Astrocyte of the cerebellum (primary cell): ENCODE measurements around the gene GNAT2.

Experiments
- DNase-seq: peaks from one replicate; pipeline ENCODE4 v3.0.0-alpha.2; 2011; ENCODE audit warnings: low read depth
- H3K4me3 ChIP-seq: 2 replicates; pipeline ENCODE4 v1.5.1; 2011; ENCODE audit warnings: mild to moderate bottlenecking, low read depth, low read length, moderate library complexity
- CTCF ChIP-seq: IDR thresholded peaks from 2 replicates; pipeline ENCODE4 v1.5.1; 2012; ENCODE audit warnings: low read length, low read depth, moderate library complexity, mild to moderate bottlenecking; ENCODE audit errors: missing control alignments
- in situ Hi-C: cut with HindIII; loops from 2 replicates; pipeline ENCODE4 v1.10.0; 2017; ENCODE audit warnings: low sequenced_read_pairs

GNAT2 gene

GRCh38 chr1:109632671-109633346 is 13.4 kb upstream of the GNAT2 start:
- no peak for DNase-seq
- in situ Hi-C loops: no loop called here
- H3K4me3 ChIP-seq: no peak overlapping the region
- TF ChIP-seq CTCF: no peak

DNA sequence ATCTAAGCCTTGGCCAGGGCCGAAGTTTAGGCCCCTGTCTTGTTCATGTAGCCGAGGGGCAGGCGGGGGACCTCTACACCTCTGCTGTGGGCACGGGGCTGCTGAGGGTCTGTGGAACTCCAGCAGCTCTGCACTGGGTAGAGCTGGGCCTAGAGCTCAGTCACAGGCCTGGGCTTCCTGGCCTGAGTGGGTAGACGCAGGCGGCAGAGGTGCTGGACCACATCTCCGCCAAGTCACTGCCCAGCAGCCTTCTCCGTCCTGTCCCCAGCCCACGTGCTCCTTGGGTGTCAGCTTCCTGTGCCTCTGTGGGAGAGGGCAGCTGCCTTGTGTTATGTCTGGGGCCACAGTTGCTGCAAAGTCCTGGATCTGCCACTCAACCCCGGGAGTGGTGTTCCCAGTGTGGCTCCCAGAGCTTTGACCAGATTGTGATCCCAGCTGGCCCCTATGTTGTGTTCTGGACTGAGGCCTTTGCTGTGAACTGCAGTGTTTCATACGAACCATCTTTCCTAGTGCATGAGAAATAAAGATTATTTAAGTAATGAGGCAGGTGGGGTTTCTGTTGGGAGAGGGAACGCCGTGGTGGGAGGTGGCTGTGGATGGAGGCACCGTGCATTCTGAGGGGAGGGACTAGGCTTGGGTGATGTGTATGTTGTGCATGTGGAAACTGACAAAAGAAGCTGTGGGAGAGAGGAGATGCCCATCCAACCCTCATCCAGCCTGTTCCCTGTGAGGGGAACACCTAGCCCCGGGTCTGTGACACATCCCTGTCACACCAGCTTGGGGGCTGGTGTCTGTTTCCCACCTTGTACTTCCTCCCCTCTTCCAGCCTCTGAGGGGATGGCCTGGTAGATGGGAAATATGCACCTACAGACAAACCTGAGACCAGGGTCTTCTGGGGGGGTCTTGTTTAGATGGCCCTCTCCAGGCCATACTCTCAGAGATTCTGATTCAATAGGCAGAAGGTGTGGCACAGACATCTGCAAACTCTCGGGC is 12.4 kb upstream of the GNAT2 start:
- no peak overlapping the region for H3K4me3 ChIP-seq
- no peak for DNase-seq
- in situ Hi-C loops: no loop called here
- TF ChIP-seq CTCF: no peak

- H3K4me3 ChIP-seq: no peak overlapping the region
- TF ChIP-seq CTCF: no peak
- DNase-seq: no peak
- in situ Hi-C loops: no loop called here
Measured at GRCh38 chr1:109630898-109631512, 11.6 kb upstream of the GNAT2 start.

DNA sequence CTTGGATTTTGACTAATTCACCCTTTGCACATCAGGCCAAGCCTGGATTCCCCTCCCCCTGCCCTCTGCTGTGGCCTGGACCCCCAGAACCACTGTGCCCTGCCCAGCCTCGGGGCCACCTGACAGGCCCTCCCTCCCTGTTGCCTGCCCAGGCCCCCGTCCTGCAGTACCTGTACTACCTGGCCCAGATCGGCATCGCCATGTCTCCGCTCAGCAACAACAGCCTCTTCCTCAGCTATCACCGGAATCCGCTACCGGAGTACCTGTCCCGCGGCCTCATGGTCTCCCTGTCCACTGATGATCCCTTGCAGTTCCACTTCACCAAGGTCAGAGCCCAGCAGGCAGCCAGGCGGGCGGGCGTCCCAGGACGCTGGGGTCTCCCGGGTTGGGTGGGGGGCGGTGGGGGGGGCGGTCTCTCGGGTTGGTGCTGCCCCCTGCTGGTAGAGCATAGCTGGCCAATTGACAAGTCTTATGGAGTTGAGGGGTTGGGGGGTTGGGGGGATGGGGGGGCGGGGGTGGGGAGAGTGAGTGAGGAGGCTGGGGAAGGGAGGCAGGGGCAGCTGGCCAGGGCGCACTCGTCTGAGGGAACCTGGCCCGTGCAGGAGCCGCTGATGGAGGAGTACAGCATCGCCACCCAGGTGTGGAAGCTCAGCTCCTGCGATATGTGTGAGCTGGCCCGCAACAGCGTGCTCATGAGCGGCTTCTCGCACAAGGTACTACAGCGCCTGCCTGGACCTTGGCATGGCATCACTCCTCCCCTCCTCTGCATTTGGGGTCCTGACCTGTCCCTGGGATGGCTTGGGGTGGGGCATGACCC is 10.9 kb upstream of the GNAT2 start:
- in situ Hi-C loops: no loop called here
- H3K4me3 ChIP-seq: no peak overlapping the region
- no peak for DNase-seq
- no peak for TF ChIP-seq CTCF

- DNase-seq: no peak
- no peak for TF ChIP-seq CTCF
Measured at GRCh38 chr1:109629372-109630030, 10.1 kb upstream of the GNAT2 start.

More at GRCh38 chr1:109629372-109630030, 10.1 kb upstream of the GNAT2 start:
- in situ Hi-C loops: no loop called here
- H3K4me3 ChIP-seq: no peak overlapping the region
